SK-N-SH (cell line): ENCODE data around the gene UBE2N.

Source experiments
- CHD2 ChIP-seq: fragments of 150-350 bp; IDR thresholded peaks from 2 replicates; pipeline ENCODE4 v1.6.1; 2018; ENCODE audit warnings: low read length; ENCODE audit not compliant: partially characterized antibody
- CTCF ChIP-seq: fragments of 200-600 bp; sonication (generic); IDR thresholded peaks from 2 replicates; pipeline ENCODE4 v1.6.1; 2017; ENCODE audit warnings: antibody characterized with exemption, mild to moderate bottlenecking, moderate library complexity
- EP300 ChIP-seq, 2 experiments: IDR thresholded peaks; 2 replicates each; pipeline versions ENCODE4 v1.4.0 to v1.6.1; 2012; ENCODE audit warnings: borderline replicate concordance in 1 of 2, low read depth in 1 of 2, low read length in 1 of 2
- GABPA ChIP-seq: IDR thresholded peaks from 2 replicates; pipeline ENCODE4 v1.4.0; 2012; ENCODE audit warnings: low read depth, mild to moderate bottlenecking
- SIN3A ChIP-seq: IDR thresholded peaks from 2 replicates; pipeline ENCODE4 v1.6.1; 2012; ENCODE audit warnings: low read depth, mild to moderate bottlenecking, low read length, moderate library complexity, borderline replicate concordance
- TCF12 ChIP-seq: IDR thresholded peaks from 2 replicates; pipeline ENCODE4 v1.4.0; 2012
- TF ChIP-seq, protein P1 (sequence below): IDR thresholded peaks from 2 replicates; pipeline ENCODE4 v1.4.0; 2012; ENCODE audit warnings: low read depth, borderline replicate concordance

GRCh38 chr12:93408813-93409212 lies 32.9 kb downstream of the UBE2N start:
- no peak for TF ChIP-seq SIN3A
- TF ChIP-seq, protein P1, sequence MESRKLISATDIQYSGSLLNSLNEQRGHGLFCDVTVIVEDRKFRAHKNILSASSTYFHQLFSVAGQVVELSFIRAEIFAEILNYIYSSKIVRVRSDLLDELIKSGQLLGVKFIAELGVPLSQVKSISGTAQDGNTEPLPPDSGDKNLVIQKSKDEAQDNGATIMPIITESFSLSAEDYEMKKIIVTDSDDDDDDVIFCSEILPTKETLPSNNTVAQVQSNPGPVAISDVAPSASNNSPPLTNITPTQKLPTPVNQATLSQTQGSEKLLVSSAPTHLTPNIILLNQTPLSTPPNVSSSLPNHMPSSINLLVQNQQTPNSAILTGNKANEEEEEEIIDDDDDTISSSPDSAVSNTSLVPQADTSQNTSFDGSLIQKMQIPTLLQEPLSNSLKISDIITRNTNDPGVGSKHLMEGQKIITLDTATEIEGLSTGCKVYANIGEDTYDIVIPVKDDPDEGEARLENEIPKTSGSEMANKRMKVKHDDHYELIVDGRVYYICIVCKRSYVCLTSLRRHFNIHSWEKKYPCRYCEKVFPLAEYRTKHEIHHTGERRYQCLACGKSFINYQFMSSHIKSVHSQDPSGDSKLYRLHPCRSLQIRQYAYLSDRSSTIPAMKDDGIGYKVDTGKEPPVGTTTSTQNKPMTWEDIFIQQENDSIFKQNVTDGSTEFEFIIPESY = no peak
- no peak for TF ChIP-seq GABPA
- no peak for TF ChIP-seq TCF12
- TF ChIP-seq CTCF = no peak
- TF ChIP-seq CHD2 = no peak
- no peak for TF ChIP-seq EP300 (IDR thresholded peaks at IDR 0.05; ENCODE audit: borderline replicate concordance in 1 of 2, low read depth in 1 of 2, low read length in 1 of 2)
